ENCODE measurements around the gene TXN.

DNA sequence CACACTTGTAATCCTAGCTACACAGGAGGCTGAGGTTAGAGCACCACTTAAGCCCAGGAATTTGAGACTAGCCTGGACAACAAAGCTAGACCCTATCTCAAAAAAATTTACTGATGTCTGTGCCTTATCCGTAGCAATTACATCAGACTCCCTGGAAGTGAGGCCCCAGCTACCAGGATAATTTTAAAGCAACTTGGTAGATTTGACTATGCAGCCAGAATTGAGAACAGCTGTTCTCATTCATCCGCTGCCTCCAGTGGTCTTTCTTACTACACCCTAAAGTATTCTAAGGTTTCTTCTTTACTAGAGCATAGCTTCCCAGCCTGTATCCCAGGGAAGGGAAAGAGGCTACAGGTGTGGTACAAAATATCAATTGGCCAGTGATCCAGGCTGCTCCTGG lies 28.0 kb downstream of the TXN start:
- TF ChIP-seq, protein P1, sequence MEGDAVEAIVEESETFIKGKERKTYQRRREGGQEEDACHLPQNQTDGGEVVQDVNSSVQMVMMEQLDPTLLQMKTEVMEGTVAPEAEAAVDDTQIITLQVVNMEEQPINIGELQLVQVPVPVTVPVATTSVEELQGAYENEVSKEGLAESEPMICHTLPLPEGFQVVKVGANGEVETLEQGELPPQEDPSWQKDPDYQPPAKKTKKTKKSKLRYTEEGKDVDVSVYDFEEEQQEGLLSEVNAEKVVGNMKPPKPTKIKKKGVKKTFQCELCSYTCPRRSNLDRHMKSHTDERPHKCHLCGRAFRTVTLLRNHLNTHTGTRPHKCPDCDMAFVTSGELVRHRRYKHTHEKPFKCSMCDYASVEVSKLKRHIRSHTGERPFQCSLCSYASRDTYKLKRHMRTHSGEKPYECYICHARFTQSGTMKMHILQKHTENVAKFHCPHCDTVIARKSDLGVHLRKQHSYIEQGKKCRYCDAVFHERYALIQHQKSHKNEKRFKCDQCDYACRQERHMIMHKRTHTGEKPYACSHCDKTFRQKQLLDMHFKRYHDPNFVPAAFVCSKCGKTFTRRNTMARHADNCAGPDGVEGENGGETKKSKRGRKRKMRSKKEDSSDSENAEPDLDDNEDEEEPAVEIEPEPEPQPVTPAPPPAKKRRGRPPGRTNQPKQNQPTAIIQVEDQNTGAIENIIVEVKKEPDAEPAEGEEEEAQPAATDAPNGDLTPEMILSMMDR (IDR thresholded peaks at IDR 0.05): no peak
- no peak for TF ChIP-seq POLR2AphosphoS5 (IDR thresholded peaks at IDR 0.05)
- TF ChIP-seq POLR2A (IDR thresholded peaks at IDR 0.05): no peak

All from stomach (tissue), 4 donors.